Cardiac muscle cell (in vitro differentiated cells and primary cell): Measurements from ENCODE around the gene KIAA1614. TPM values are rescaled to one million over a fixed set of nuclear protein-coding genes. Genes with fewer than 3 reads are reported as not detected.
A peak's percentile ranks its signal among the peaks of the same experiment; 100 is the strongest.

ENCODE experiments used
- DNase-seq, 2 donors: peaks; one replicate each; pipeline versions ENCODE4 v3.0.0 to v3.0.0-alpha.2; 2010 to 2017; ENCODE audit warnings: low read depth in 1 of 2, low spot score in 1 of 2
- H3K27ac ChIP-seq: fragments of 200-600 bp; sonication (generic); 2 replicates; pipeline ENCODE4 v1.5.1; 2016
- H3K27me3 ChIP-seq: fragments of 200-600 bp; sonication (generic); 2 replicates; pipeline ENCODE4 v1.6.0; 2016; ENCODE audit warnings: control low read depth
- H3K36me3 ChIP-seq: fragments of 200-600 bp; sonication (generic); 2 replicates; pipeline ENCODE4 v1.5.1; 2016; ENCODE audit warnings: control low read depth
- H3K4me1 ChIP-seq: fragments of 200-600 bp; sonication (generic); 2 replicates; pipeline ENCODE4 v1.8.1; 2017; ENCODE audit warnings: low read depth, mild to moderate bottlenecking, mixed run types
- H3K4me3 ChIP-seq: fragments of 200-600 bp; sonication (generic); 2 replicates; pipeline ENCODE4 v1.5.1; 2016; ENCODE audit warnings: mild to moderate bottlenecking
- H3K9me3 ChIP-seq: fragments of 200-600 bp; sonication (generic); 2 replicates; pipeline ENCODE4 v1.5.1; 2017; ENCODE audit warnings: low read depth, mild to moderate bottlenecking, control low read depth
- polyA plus RNA-seq: library from polyadenylated mRNA; unstranded; fragments of >200 nt; fragmentation: Nextera tagmentation; extraction: Ambion mirVana; gene quantifications from 2 replicates; pipeline ENCODE4 v1.2.1, GENCODE V29; 2016
- total RNA-seq: library from RNA; depleted of rRNA; stranded (reverse); fragments of >200 nt; gene quantifications from 2 replicates; pipeline ENCODE4 v1.2.3, GENCODE V29; 2016
- TF ChIP-seq, protein P1 (sequence below): IDR thresholded peaks from 2 replicates; pipeline ENCODE4 v1.5.1; 2012; ENCODE audit warnings: low read depth, mild to moderate bottlenecking, low read length

The KIAA1614 gene
- total and polyA plus RNA-seq, 2 experiments from 2014 or later = 1.3 to 2.2 TPM

DNA sequence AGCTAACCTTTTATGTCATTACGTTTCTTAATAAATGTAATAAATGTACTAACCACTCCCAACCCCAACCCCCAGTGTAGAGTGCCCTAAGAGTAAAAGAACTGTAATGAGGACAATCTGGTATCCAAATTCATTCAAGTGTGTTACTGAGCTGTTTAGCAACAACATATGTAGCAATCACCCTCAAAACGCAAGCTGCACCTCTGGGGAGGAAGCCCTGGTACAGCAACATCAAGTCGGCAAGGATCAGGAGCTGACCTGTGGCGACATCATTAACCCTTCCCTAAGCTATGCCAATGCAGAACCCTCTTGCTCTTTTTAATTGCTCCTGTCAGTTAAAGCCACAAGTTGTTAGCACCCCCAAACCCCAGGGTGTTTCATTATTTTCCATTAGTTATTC is 62.9 kb downstream of the KIAA1614 start:
- TF ChIP-seq, protein P1, sequence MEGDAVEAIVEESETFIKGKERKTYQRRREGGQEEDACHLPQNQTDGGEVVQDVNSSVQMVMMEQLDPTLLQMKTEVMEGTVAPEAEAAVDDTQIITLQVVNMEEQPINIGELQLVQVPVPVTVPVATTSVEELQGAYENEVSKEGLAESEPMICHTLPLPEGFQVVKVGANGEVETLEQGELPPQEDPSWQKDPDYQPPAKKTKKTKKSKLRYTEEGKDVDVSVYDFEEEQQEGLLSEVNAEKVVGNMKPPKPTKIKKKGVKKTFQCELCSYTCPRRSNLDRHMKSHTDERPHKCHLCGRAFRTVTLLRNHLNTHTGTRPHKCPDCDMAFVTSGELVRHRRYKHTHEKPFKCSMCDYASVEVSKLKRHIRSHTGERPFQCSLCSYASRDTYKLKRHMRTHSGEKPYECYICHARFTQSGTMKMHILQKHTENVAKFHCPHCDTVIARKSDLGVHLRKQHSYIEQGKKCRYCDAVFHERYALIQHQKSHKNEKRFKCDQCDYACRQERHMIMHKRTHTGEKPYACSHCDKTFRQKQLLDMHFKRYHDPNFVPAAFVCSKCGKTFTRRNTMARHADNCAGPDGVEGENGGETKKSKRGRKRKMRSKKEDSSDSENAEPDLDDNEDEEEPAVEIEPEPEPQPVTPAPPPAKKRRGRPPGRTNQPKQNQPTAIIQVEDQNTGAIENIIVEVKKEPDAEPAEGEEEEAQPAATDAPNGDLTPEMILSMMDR = no peak
- no peak overlapping the region for H3K4me3 ChIP-seq
- peaks cover 7% of the 10 kb centered on the region for H3K36me3 ChIP-seq
- DNase-seq = peak in 1 of 2 donors; percentile 10
- no peaks in the 10 kb centered on the region for H3K27me3 ChIP-seq
- no peaks in the 10 kb centered on the region for H3K4me1 ChIP-seq
- H3K27ac ChIP-seq = no peak overlapping the region
- H3K9me3 ChIP-seq = no peaks in the 10 kb centered on the region

DNA sequence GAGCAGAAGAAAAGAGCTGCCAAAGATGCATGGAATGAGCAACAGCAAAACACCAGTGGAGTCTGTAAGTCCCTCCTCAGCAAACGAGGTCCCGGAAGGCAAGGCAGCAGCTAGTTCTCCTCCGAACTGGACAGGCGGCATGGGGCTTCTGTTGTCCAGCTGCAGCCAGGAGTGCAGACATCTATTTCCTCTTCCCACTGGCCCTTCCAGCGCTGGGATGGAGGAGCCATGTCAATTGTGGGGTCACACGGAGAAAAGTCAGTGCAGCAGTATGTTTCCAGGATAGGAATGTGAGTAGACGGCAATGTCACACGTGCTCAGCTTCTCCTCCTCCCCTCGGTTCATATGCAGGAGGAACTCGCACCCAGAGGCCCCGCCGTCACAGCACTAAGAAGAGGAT is 63.5 kb downstream of the KIAA1614 start:
- Histone ChIP-seq H3K4me3 (no peak overlapping the region), H3K4me1 (no peaks in the 10 kb centered on the region), H3K36me3 (peaks cover 7% of the 10 kb centered on the region), H3K27me3 (no peaks in the 10 kb centered on the region), H3K9me3 (no peaks in the 10 kb centered on the region), H3K27ac (no peak overlapping the region)
- TF ChIP-seq, protein P1 = no peak
- DNase-seq = no peak

DNA sequence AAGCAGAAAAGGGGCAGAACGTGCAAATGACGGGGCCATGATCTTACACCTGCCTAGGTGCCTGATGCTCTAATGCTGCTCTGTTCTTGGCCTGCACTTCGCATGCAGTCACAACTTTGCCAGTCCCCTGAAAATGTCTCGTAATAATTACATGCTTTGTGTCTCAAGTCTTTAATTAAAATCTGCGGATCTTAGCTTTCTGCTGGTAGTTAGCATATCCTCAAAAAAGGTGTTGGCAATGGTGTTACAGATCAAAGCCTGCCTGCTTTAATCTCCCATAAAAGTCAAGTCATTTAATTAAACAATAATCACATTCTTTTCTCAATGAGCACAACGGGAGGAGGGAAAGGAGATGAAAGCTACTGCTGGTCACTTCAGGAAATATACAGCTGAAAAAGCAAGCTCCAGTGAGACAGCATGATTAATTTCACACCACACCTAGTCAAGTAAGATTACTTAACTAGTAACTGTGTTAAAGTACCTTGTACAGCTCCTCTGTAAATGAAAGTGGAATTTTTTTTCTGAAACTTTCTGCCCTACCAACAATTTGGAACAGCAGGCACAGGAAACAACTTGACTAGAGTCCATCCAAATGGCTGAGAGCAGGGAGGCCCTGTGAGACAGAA is 64.1 kb downstream of the KIAA1614 start:
- Histone ChIP-seq H3K4me1 (no peaks in the 10 kb centered on the region), H3K36me3 (peaks cover 7% of the 10 kb centered on the region), H3K27ac (no peak overlapping the region), H3K9me3 (no peaks in the 10 kb centered on the region), H3K27me3 (no peaks in the 10 kb centered on the region), H3K4me3 (no peak overlapping the region)
- TF ChIP-seq, protein P1 = no peak
- DNase-seq = no peak

DNA sequence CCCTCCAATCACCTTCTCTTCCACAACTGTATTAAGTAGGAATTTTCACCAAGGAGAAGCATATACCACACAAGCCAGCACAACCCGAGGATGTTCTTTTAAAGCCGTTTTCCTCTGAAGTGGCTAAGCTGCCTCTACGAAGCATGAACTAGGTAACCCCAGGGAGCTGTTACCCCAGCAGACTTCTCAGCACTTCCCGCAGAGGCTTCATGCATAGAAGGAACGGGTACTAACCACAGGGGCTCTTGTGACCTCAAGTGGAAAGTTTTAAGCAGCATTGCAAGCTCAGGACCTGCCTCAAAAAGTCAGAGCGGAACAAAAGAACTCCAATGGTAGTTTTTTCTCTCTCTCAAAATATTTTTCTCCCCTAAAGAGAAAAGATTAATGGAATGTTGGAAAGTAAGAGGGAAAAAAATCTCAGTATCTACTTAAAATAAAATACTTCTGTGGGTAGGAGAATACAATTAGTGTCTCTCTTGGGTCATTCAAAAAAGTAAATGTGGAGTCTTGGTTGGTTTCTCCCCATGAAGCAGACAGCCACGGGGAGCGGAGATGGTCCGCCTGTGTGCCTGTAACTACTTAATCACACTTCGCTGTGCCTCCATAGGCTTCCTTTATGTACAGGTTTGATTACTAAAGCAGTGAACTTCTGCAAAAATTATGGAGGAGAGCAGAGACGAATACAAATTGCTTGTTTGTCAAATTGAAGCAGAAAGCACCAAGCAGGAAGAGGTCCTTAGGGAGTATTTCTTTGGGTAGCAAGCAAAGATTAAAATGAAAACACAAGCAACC is 69.1 kb downstream of the KIAA1614 start:
- DNase-seq = peak in 1 of 2 donors; percentile 6
- TF ChIP-seq, protein P1 = no peak
- no peaks in the 10 kb centered on the region for H3K4me1 ChIP-seq
- H3K4me3 ChIP-seq = no peak overlapping the region
- H3K36me3 ChIP-seq = peaks cover 14% of the 10 kb centered on the region
- no peak overlapping the region for H3K27ac ChIP-seq
- no peaks in the 10 kb centered on the region for H3K9me3 ChIP-seq
- H3K27me3 ChIP-seq = no peaks in the 10 kb centered on the region

DNA sequence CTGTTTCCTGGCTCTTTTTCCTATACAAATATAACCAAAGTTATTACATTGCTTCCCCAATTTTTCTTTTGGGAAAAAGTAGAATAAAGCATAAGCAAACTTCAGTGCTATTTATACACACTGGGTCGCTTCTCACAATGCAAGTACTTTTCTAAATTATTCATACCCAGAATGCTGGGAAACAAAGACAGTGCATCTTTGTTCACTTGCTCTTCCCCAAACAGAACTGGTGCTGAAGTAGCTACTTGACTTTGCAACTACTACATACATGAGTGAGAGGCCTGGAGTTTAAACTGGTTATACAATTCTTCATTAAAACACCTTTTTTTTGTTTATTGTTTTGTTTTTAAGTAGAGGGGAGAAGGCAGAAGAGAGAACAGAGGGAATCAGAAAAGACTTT is 69.7 kb downstream of the KIAA1614 start:
- H3K36me3 ChIP-seq = peaks cover 19% of the 10 kb centered on the region
- TF ChIP-seq, protein P1 = no peak

More for the DNA sequence above, 69.7 kb downstream of the KIAA1614 start:
- no peak for DNase-seq
- no peak overlapping the region for H3K27ac ChIP-seq
- no peaks in the 10 kb centered on the region for H3K27me3 ChIP-seq
- H3K4me3 ChIP-seq = no peak overlapping the region
- H3K9me3 ChIP-seq = no peaks in the 10 kb centered on the region
- no peaks in the 10 kb centered on the region for H3K4me1 ChIP-seq
